ENCODE measurements around the gene CEP85.

GRCh38 chr1:26285366-26286063 lies 51.5 kb downstream of the CEP85 start:
- no peak for TF ChIP-seq EZH2 (IDR thresholded peaks at IDR 0.05; ENCODE audit: low read depth)
- peak; percentile 39 for TF ChIP-seq CTCF (conservative IDR thresholded peaks at IDR 0.05)
